Neural progenitor cell (in vitro differentiated cells): ENCODE results near the gene CHRNB4. TPM values are rescaled to one million over a fixed set of nuclear protein-coding genes. Genes with fewer than 3 reads are reported as not detected.

Source experiments
- DNase-seq: peaks from one replicate; pipeline ENCODE4 v3.0.0-alpha.2; 2016; ENCODE audit warnings: low spot score
- H2AFZ ChIP-seq: fragments of 200-600 bp; sonication (generic); replicated peaks from 2 replicates; pipeline ENCODE4 v1.6.1; 2016; ENCODE audit warnings: antibody characterized with exemption
- H3F3A ChIP-seq: fragments of 200-600 bp; sonication (generic); 2 replicates; pipeline ENCODE4 v1.6.1; 2016; ENCODE audit warnings: antibody characterized with exemption, low read depth
- H3K27ac ChIP-seq: fragments of 200-600 bp; sonication (generic); 2 replicates; pipeline ENCODE4 v1.5.1; 2016; ENCODE audit warnings: mild to moderate bottlenecking
- H3K27me3 ChIP-seq: fragments of 200-600 bp; sonication (generic); 2 replicates; pipeline ENCODE4 v1.6.1; 2016; ENCODE audit warnings: mild to moderate bottlenecking, moderate library complexity
- H3K36me3 ChIP-seq: fragments of 200-600 bp; sonication (generic); 2 replicates; pipeline ENCODE4 v1.5.1; 2016
- H3K4me1 ChIP-seq: fragments of 200-600 bp; sonication (generic); 2 replicates; pipeline ENCODE4 v1.6.1; 2016; ENCODE audit warnings: mixed run types
- H3K4me2 ChIP-seq: fragments of 200-600 bp; sonication (generic); 2 replicates; pipeline ENCODE4 v1.6.1; 2016
- H3K4me3 ChIP-seq: fragments of 200-600 bp; sonication (generic); 2 replicates; pipeline ENCODE4 v1.5.1; 2016
- H3K79me2 ChIP-seq: fragments of 200-600 bp; sonication (generic); 2 replicates; pipeline ENCODE4 v1.6.1; 2016; ENCODE audit warnings: low read depth
- H3K9ac ChIP-seq: fragments of 200-600 bp; sonication (generic); 2 replicates; pipeline ENCODE4 v1.6.1; 2016
- H3K9me3 ChIP-seq: fragments of 200-600 bp; sonication (generic); 2 replicates; pipeline ENCODE4 v1.5.1; 2016; ENCODE audit warnings: low read depth
- H4K20me1 ChIP-seq: fragments of 200-600 bp; sonication (generic); 2 replicates; pipeline ENCODE4 v1.6.1; 2016; ENCODE audit warnings: low read depth
- H3K27ac Mint-ChIP-seq: 3 replicates; pipeline ENCODE4 v1.8.0; 2021; ENCODE audit warnings: mixed read lengths
- H3K27me3 Mint-ChIP-seq: 2 replicates; pipeline ENCODE4 v1.8.0; 2022; ENCODE audit warnings: low read depth, mild to moderate bottlenecking, inconsistent platforms, moderate library complexity, mixed read lengths; ENCODE audit not compliant: insufficient read depth
- H3K36me3 Mint-ChIP-seq: 3 replicates; pipeline ENCODE4 v1.8.0; 2021; ENCODE audit warnings: mixed read lengths
- H3K4me1 Mint-ChIP-seq: 3 replicates; pipeline ENCODE4 v1.8.0; 2021; ENCODE audit warnings: mixed read lengths
- H3K4me3 Mint-ChIP-seq: 3 replicates; pipeline ENCODE4 v1.8.0; 2021; ENCODE audit warnings: mild to moderate bottlenecking, moderate library complexity, mixed read lengths
- H3K9me3 Mint-ChIP-seq: 3 replicates; pipeline ENCODE4 v1.8.0; 2020; ENCODE audit warnings: mixed read lengths
- EZH2 ChIP-seq: fragments of 200-600 bp; sonication (generic); IDR thresholded peaks from 2 replicates; pipeline ENCODE4 v1.6.1; 2017; ENCODE audit warnings: antibody characterized with exemption, mild to moderate bottlenecking, moderate library complexity
- EZH2phosphoT487 ChIP-seq: fragments of 200-600 bp; sonication (generic); IDR thresholded peaks from 2 replicates; pipeline ENCODE4 v1.6.1; 2017; ENCODE audit warnings: antibody characterized with exemption
- total RNA-seq: library from RNA; depleted of rRNA; stranded (reverse); fragments of >200 nt; gene quantifications from 2 replicates; pipeline ENCODE4 v1.2.3, GENCODE V29; 2015; ENCODE audit warnings: low replicate concordance
- TF ChIP-seq, protein P1 (sequence below): fragments of 200-600 bp; sonication (generic); IDR thresholded peaks from 2 replicates; pipeline ENCODE4 v1.5.1; 2017; ENCODE audit warnings: antibody characterized with exemption, mild to moderate bottlenecking

The CHRNB4 gene
- total RNA-seq, 1 donor from 2014 or later, result 0.24 TPM

DNA sequence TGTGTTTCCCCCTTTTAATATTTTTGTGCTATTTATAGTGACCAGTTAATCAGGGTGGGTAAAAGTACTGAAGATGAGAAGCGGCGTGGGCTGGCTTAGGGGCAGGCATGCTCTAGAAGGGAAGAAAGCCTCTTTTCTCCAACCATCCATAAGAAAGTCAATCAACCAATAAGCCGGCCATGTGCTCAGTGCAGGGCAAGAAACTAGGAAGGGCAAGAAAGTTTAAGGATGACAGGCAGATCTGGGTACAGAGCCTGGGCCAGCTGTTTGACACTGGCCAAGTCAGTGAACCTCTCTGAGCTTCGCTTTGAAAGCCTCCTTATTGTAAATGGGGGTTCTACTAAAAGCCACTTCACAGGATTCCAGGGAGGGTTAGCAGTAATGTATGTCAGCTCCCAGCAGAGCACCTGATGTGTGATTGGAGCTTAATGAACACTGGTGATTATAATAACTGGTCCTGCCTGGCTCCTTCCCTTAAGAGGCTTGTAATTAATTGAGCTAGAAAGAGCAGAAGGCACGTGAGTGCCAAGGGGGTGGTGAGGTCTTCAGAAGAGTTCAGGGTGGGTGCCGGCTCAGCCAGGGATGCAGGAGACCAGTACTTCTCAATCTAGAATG lies 14.5 kb downstream of the CHRNB4 start:
- Histone ChIP-seq H3K9me3 (no peaks in the 10 kb centered on the region), H3K79me2 (no peaks in the 10 kb centered on the region), H4K20me1 (no peaks in the 10 kb centered on the region), H3K27ac (no peak overlapping the region), H3K9ac (no peak overlapping the region), H3K4me2 (no peak overlapping the region), H3K27me3 (peaks cover 25% of the 10 kb centered on the region), H2AFZ (no peak overlapping the region), H3K4me3 (no peak overlapping the region), H3F3A (no peaks in the 10 kb centered on the region), H3K4me1 (no peaks in the 10 kb centered on the region), H3K36me3 (no peaks in the 10 kb centered on the region)
- Mint-ChIP-seq H3K36me3 (no peaks in the 10 kb centered on the region), H3K4me3 (no peak overlapping the region), H3K9me3 (peaks cover 5% of the 10 kb centered on the region), H3K4me1 (peaks cover 11% of the 10 kb centered on the region), H3K27me3 (peaks cover 26% of the 10 kb centered on the region), H3K27ac (no peak overlapping the region)
- TF ChIP-seq, protein P1, sequence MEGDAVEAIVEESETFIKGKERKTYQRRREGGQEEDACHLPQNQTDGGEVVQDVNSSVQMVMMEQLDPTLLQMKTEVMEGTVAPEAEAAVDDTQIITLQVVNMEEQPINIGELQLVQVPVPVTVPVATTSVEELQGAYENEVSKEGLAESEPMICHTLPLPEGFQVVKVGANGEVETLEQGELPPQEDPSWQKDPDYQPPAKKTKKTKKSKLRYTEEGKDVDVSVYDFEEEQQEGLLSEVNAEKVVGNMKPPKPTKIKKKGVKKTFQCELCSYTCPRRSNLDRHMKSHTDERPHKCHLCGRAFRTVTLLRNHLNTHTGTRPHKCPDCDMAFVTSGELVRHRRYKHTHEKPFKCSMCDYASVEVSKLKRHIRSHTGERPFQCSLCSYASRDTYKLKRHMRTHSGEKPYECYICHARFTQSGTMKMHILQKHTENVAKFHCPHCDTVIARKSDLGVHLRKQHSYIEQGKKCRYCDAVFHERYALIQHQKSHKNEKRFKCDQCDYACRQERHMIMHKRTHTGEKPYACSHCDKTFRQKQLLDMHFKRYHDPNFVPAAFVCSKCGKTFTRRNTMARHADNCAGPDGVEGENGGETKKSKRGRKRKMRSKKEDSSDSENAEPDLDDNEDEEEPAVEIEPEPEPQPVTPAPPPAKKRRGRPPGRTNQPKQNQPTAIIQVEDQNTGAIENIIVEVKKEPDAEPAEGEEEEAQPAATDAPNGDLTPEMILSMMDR, result no peak
- TF ChIP-seq EZH2phosphoT487, result no peak
- no peak for TF ChIP-seq EZH2
- DNase-seq, result no peak

DNA sequence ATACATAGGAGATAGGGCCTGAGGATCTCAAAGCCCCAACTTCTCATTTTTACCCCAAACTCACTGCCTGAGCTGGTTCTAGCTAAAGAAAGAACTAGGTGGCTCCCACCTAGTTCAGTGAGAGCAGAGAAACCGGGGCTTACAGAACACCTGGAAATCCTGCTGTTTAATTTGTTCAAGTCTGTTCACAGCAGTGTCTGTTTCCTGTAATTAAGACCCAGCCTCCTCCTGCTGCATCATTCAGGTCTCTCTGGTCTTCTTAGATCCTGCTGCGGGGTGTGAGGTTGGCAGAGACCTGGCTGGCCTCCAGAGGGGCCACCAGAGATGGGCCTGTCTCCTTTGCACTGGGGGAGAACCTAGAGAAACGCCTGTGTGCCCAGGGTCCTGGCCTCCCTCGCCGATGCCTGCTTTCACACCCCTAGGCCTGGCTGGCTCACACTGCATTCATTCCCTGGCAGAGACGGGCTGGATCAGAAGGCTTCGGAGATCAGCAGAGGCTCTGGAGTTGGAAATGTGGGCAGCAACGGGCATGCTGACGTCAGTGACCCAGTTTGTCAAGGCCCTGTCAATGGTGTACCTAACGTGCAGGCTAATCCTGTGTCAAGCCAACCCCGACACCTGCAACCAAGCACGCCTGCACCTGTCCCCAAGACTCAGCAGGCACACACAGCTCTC lies 15.3 kb downstream of the CHRNB4 start:
- H3K27me3 Mint-ChIP-seq, result peaks cover 29% of the 10 kb centered on the region
- peaks cover 11% of the 10 kb centered on the region for H3K4me1 Mint-ChIP-seq
- H3K4me3 Mint-ChIP-seq, result no peak overlapping the region
- H3K4me3 ChIP-seq, result no peak overlapping the region
- peaks cover 33% of the 10 kb centered on the region for H3K27me3 ChIP-seq
- H3K79me2 ChIP-seq, result no peaks in the 10 kb centered on the region
- no peak overlapping the region for H3K9ac ChIP-seq
- H2AFZ ChIP-seq, result no peak overlapping the region
- no peak for DNase-seq
- TF ChIP-seq, protein P1, result no peak
- no peak for TF ChIP-seq EZH2phosphoT487
- TF ChIP-seq EZH2, result no peak
- H4K20me1 ChIP-seq, result no peaks in the 10 kb centered on the region
- no peak overlapping the region for H3K27ac Mint-ChIP-seq
- no peak overlapping the region for H3K4me2 ChIP-seq
- H3F3A ChIP-seq, result peaks cover under 1% of the 10 kb centered on the region
- H3K36me3 ChIP-seq, result no peaks in the 10 kb centered on the region
- H3K9me3 Mint-ChIP-seq, result peaks cover 5% of the 10 kb centered on the region
- H3K27ac ChIP-seq, result no peak overlapping the region
- no peaks in the 10 kb centered on the region for H3K4me1 ChIP-seq
- no peaks in the 10 kb centered on the region for H3K36me3 Mint-ChIP-seq
- no peaks in the 10 kb centered on the region for H3K9me3 ChIP-seq

DNA sequence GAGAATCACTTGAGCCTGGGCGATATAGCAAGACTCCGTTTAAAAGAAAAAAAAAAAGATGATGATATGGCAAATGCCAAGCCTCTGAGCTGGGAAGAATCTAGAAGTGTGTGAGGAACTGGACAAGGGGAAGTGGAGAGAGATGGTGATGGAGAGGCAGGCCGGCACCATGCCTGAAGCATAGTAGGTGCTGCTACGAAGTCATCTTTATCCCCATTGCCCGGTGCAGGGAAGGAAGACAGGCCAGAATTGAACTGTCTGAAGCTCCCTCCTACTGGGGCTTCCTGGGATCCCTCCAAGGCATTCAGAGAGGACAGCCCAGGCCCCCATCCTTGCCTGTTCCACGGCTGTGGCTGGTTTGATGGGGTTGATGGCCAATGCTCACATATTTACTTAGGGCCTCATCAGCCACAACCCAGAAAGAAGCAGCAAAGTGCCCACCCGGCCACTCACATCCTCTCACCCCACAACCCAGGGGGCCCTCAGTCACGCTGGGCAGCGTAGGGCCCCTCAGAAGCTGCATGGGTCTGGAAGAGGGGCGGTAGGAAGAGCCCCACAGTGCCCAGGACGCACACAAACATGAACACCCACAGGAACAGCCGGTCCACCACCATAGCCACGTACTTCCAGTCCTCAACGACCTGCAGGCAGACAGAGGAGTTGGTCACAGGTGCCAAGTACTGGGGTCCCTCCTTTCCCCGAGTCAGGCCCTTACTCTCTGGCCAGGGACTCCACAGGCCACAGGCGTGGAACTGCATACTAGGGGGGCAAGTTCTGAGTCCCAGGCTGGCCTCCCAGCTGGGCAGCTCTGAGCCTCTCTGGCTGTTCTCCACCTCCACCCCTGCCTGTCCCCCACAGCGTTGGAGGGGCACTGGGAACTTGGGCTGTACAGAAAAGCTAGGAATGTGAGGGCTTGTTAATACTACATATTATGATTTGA lies 16.1 kb downstream of the CHRNB4 start:
- H3K79me2 ChIP-seq, result no peaks in the 10 kb centered on the region
- H3K4me2 ChIP-seq, result no peak overlapping the region
- peaks cover 9% of the 10 kb centered on the region for H3F3A ChIP-seq
- peaks cover 41% of the 10 kb centered on the region for H3K27me3 ChIP-seq
- no peaks in the 10 kb centered on the region for H3K9me3 ChIP-seq
- no peak for DNase-seq
- no peak overlapping the region for H3K9ac ChIP-seq
- no peaks in the 10 kb centered on the region for H4K20me1 ChIP-seq
- Mint-ChIP-seq H3K4me1 (peaks cover 11% of the 10 kb centered on the region), H3K36me3 (no peaks in the 10 kb centered on the region), H3K4me3 (no peak overlapping the region), H3K9me3 (peaks cover 5% of the 10 kb centered on the region), H3K27me3 (peaks cover 29% of the 10 kb centered on the region), H3K27ac (no peak overlapping the region)
- H3K27ac ChIP-seq, result no peak overlapping the region
- H3K36me3 ChIP-seq, result no peaks in the 10 kb centered on the region
- H2AFZ ChIP-seq, result no peak overlapping the region
- no peak overlapping the region for H3K4me3 ChIP-seq
- TF ChIP-seq EZH2 (no peak), EZH2phosphoT487 (no peak)
- TF ChIP-seq, protein P1, result no peak
- H3K4me1 ChIP-seq, result no peaks in the 10 kb centered on the region
